HG03521 (cell line): ENCODE results near the gene EPB41L5.
"Not testable (repeated sequence)": the region's sequence is repeated elsewhere in the genome, so short reads cannot be mapped to it uniquely, and the experiment has no call there.

Experiments used
- ATAC-seq: cut with Tn5 transposase; IDR thresholded peaks from one replicate; pipeline ENCODE4 v1.9.1; 2021; ENCODE audit warnings: mild to moderate bottlenecking, moderate library complexity; ENCODE audit not compliant: unreplicated experiment

The EPB41L5 gene

DNA sequence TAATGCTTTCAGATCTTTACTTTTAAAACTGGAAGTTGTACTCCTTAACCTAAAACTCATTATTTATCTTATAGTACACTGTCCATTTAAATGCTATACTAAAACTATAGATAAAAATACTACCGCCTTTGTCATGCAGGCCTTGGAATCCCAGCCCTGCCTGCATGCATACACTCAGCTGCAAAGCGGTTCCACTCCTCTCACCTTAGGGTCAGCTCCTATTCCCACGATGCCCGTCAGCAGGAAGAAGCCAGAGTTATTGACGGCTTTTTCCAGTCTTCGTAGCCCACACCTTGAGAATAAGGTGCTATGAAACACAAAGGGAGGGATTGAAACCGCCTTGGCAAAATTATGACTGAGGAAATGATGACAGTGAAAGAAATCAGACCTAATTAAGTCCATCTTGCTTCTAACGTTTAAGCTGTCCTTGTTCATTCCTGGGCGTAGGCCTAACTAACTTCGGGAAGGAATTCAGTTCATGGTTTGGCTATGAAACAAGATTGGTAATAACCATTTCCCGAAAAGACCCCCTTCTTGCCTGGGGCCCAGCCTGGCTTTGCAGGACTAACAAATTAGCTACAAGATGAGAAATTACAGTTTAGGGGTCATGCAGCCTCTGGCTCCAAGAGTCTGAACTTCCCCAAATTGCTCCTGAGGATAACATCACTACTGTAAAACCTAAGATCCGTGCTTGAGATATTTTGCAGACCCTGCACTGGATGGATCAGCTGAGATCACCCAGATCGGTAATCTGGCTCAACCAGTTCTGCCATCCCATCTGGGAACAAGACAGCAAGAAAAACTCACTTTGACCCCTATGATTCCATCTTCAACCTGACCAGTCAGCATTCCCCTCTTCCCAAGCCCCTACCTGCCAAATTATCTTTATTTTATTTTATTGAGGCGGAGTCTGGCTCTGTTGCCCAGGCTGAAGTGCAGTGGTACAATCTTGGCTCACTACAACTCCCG is 17.1 kb downstream of the EPB41L5 start:
- ATAC-seq = no peak

DNA sequence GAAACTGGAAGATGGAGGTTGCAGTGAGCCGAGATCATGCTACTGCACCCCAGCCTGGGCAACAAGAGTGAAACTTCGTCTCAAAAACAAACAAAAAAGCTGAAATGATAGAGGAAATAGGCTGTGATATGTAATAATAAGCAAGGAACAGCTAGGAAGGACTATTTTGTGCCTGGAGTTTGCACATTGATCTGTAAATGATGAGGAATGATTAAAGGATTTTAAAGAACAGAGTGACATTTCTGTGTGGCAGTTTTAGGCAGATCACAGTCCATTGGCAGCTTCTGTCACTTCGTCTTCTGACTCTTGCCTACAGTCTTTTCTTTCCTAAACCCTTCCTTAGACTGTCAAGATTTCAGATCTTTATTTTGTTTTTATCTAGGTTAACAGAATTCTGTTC is 19.4 kb downstream of the EPB41L5 start:
- no peak for ATAC-seq

DNA sequence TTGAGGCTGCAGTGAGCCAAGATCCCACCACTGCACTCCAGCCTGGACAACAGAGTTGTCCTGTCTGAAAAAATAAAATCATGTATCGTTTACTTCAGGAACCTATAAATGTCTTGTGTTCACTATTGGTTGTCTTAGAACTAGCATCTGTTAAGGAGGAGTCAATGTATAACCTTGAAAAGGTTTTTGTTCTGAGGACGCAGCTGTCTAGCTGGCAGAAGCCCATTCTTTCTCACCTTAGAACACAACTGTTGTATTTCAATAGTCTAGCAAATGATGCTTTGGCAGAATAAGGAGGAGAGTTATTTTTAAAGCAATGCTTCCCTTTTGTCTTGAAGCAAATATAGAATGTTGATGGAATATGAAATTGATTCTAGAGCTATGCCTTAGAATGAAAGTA is 21.1 kb downstream of the EPB41L5 start:
- no peak for ATAC-seq

DNA sequence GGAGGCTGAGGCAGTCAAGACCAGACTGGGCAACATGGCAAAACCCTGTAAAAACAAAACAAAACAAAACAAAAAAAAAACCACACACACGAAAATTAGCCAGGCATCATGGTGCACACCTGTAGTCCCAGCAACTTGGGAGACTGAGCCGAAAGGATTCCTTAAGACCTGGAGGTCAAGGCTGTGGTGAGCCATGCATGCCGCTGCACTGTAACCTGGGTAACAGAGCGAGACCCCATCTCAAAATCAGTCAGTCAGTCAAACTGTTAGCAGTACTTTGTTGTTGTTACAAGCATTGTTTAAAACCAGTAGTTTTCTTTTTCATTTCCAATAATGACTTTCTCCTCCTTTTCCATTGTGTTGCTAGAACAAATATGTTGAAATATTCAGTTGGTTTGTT is 21.7 kb downstream of the EPB41L5 start:
- ATAC-seq = no peak

DNA sequence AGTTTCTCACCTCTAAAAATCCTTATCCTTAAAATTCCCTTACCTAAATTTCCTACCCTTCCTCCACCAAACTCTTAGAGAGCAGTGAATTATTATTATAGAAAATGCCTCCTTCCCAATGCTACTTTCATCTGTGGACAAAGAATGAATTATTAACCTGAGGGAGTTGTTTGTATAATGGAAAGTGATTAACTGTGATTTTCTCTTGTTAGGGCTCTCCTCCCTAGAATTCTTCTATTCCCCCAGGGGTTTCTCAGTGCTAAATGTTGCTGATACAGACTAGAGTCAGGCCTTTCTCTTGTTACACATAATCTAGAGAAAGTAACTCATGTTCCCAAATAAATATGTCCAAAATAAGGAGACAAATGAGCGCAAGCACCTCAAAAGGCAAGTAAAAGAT is 23.3 kb downstream of the EPB41L5 start:
- ATAC-seq = no peak

DNA sequence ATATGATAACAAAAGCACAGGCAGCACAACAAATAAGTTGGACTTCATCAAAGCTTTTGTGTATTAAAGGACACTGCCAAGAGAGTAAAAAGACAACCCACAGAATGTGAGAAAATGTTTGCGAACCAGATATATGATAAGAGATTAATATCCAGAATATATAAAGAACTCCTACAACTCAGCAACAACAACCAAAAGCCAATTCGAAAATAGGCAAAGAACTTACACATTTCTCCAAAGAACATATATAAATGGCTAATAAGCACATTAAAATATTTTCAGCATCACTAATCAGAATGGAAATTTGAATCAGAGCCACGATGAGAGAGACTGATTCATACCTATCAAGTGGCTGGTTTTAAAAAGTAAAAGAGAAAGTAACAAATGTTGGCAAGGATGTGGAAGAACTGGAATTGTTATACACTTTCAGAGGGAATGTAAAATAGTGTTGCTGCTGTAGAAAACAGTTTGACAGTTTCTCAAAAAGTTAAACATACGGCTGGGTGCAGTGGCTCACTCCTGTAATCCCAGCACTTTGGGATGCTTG is 25.2 kb downstream of the EPB41L5 start:
- ATAC-seq = no peak

DNA sequence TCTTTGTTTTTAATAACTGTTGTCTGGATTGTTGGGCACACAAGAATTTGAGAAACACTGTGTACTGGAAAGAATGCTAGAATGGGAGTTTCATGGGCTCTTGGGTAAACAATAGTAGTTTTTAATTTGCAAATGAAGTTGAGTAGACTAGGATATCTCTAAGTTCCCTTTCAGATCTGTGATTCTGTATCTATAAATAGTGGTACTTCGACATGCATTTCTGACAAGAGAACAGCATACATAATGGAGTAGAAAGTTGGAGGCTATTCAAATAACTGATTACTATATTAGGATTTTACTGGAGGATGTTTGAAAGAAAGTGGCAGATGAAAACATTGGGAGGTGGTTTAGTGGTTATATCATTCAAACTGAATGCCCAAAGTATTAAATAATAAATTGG is 29.5 kb downstream of the EPB41L5 start:
- no peak for ATAC-seq

DNA sequence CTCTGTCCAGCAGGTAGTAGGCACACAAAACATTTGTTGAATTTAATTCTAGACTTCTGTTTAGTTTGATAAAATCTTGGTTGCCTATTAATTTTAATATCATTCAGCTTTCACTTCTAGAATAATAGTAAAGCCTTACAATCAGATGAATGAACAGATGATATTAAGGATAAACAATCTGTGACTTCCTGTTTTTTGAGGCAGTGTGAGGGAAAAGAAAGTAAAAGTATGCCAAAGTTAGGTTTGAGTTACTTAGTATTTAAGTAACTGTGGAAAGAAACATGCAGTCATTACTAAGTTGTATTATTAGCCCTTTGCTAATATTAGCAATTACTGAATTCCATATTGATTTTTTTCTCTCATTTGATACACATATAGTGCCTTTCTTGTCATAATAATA is 31.5 kb downstream of the EPB41L5 start:
- ATAC-seq = no peak

DNA sequence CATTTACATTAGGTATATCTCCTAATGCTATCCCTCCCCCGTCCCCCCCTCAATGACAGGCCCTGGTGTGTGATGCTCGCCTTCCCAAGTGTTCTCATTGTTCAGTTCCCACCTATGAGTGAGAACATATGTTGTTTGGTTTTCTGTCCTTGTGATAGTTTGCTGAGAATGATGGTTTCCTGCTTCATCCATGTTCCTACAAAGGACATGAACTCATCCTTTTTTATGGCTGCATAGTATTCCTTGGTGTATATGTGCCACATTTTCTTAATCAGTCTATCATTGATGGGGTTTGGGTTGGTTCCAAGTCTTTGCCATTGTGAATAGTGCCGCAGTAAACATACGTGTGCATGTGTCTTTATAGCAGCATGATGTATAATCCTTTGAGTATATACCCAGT is 32.9 kb downstream of the EPB41L5 start:
- not testable (repeated sequence) for ATAC-seq

DNA sequence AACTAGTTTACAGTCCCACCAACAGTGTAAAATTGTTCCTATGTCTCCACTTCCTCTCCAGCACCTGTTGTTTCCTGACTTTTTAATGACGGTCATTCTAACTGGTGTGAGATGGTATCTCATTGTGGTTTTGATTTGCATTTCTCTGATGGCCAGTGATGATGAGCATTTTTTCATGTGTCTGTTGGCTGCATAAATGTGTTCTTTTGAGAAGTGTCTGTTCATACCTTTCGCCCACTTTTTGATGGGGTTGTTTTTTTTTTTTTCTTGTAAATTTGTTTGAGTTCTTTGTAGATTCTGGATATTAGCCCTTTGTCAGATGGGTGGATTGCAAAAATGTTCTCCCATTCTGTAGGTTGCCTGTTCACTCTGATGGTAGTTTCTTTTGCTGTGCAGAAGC is 33.4 kb downstream of the EPB41L5 start:
- ATAC-seq = not testable (repeated sequence)

DNA sequence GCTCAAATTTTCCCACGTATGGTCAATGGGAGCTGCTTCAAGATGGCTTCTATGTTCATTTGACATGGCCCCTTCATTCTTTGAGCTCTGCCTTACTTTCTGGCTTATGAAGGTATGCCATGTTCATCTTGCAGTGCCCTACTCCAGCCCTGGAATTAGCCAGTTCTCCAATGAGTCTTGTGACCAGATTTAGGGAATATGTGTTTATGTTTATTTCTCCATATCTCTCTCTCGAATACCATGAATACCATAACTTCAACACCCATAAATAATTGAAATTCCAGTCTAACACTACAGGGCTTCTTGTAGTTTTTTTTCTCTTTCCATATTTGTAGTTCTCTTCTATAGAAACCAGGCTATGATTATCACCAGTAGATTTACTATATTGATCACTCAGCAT is 39.7 kb downstream of the EPB41L5 start:
- ATAC-seq = no peak

DNA sequence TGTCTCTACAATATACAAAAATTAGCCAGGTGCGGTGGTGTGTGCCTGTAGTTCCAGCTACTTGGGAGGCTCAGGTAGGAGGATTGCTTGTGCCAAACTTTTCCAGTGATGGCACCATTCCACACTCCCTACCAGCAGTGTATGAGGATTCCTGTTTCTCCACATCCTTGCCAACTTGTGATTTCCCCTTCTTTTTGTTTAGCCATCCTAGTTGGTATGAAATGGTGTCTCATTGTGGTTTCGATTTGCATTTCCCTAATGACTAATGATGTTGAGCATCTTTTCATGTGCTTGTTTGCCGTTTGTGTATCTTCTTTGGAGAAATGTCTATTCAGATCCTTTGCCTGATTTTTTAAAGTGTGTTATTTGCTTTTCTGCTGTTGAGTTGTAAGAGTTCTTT is 41.0 kb downstream of the EPB41L5 start:
- ATAC-seq = no peak

DNA sequence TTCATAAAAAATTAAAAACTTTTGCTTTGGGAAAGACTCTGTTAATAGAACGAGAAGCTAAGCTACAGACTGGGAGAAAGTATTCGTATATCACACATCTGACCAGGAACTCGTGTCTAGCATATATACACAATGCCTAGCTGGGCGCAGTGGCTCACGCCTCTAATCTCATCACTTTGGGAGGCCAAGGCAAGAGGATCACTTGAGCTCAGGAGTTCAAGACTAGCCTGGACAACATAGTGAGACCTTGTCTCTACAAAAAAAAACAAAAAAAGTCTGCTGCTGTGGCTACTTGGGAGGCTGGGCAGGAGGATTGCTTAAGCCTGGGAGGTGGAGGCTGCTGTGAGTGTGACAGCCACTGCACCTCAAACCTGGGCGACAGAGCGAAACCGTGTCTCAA is 46.6 kb downstream of the EPB41L5 start:
- no peak for ATAC-seq

DNA sequence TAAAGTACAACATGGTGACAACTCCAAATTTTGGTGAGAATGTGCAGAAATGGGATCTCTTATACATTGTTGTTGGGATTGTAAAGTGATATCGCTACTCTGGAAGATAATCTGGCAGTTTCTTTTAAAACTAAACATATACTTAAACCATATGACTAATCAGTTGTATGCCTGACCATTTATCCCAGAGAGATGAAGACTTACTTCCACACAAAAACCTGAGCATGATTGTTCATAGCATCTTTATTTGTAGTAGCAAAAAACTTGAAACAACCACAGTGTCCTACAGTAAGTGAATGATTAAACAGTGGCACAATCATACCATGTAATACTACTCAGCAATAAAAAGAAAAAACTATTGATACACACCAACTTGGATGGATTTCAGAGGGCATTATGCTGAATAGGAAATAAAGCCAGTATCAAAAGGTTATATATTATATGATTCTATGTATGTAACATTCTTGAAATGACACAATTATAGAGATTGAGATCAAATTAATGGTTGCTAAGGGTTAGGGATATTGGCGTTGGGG is 47.3 kb downstream of the EPB41L5 start:
- no peak for ATAC-seq

DNA sequence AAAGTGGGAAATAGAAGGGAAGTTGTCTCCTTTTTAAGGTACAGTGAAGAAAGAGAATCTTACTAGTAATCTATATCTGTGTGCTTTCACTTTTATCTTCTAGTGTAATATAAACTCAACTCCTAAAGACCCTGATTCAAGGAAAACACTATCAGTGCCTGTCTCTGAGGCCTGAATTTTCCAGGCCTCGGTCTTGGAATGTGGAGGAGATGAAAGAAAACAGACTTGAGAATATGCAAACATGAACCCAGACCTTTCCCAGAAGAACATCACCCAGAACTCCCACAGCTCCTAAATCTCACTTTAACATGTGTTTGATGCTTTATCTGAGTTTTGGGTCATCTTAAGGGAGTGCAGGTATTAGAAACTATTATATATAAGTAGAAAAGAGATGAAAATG is 51.8 kb downstream of the EPB41L5 start:
- ATAC-seq = no peak

DNA sequence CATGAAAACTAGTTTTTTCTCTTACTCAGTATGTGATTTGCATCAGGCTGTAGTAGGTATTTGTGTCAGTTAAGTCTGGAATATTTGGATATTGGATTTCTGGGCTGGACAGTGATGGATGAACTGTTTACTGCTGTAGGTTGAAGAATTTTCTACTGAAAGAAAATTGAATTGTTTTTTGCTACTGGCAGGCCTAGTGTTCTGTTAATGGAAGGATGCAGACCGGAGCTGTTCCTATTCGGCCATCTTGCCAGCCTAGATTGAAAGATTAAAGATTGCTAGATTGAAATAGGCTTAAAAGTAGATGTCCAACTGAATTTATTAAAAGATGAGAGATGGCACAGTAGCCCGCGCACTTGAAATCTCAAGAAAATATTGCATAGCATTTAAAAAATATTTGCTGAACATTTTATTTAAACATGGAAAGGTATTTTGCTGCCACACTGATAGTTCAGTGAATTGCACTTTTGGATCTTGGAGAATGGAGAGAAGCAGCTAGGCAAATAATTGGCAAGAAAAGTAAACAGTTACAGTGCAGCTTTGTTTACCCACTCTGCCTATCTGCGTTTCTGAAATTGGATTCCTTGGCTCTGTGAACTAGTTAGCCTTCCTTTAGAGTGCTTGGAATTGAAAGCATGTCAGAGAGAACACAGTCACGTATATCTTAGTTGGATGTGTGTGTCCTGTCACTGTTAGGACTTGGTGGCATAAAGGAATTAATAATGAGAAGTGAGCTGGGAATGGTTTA is 54.1 kb downstream of the EPB41L5 start:
- no peak for ATAC-seq

DNA sequence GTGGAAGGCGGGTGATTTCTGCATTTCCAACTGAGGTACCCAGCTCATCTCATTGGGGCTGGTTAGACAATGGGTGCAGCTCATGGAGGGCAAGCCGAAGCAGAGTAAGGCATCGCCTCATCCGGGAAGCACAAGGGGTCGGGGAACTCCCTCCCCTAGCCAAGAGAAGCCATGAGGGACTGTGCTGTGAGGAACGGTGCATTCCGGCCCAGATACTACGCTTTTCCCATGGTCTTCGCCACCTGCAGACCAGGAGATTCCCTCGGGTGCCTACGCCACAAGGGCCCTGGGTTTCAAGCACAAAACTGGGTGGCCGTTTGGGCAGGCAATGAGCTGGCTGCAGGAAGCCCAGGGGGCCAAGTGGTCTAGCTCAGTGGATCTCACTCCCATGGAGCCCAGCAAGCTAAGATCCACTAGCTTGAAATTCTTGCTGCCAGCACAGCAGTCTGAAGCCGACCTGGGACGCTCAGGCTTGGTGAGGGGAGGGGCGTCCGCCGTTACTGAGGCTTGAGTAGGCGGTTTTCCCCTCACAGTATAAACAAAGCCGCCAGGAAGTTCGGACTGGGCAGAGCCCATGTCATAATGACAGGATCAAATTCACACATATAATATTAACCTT is 55.3 kb downstream of the EPB41L5 start:
- not testable (repeated sequence) for ATAC-seq

DNA sequence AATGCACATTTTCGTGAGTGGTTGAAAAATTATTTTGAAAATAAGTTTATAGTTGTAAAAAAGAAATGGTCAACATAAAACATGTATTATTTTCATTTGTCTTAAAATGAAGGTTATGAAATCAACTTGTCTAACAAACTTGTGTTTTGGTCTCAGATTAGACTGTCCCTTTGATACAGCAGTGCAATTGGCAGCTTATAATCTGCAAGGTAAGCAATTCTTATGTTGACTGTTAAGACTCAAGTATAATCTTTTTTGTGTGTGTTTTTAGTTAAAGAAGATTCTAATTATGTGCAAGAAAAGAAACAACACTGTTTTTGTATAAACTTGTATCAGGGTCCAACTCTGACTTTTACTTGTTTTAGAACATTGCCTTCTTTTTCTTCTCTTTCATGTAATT is 62.7 kb downstream of the EPB41L5 start:
- no peak for ATAC-seq

DNA sequence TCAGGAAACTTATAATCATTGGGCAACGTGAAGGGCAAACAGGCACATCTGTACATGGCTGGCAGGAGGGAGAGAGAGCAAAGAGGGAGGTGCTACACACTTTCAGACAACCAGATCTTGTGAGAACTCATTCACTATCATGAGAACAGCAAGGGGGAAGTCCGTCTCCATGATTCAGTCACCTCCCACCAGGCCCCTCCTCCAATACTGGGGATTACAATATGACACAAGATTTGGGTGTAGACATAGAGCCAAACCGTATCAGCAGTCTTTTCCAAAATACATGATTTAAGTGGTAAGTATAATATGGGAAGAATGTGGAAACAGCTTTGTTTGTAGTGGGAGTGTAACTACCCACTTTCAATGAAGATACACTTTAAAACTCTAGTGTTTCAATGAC is 65.0 kb downstream of the EPB41L5 start:
- no peak for ATAC-seq

DNA sequence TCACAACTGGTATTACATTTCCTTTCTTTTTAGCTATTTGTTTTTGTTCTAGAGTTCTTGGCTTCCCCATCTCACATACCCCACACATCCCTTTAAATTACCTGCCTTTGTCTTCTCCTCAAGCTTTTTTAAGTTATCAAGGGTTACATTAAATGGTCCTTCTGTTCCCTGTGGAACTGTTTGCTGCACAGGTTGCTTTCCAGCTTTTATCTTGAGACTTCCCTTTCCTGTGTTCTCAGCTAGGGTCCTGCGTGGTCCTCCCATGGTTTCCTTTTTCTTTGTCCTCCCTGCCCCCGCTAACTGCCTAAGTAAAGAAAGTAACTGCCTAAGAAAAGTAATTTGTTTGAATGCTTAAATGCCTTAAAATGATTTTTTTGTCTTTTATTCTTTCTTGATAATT is 66.8 kb downstream of the EPB41L5 start:
- no peak for ATAC-seq

DNA sequence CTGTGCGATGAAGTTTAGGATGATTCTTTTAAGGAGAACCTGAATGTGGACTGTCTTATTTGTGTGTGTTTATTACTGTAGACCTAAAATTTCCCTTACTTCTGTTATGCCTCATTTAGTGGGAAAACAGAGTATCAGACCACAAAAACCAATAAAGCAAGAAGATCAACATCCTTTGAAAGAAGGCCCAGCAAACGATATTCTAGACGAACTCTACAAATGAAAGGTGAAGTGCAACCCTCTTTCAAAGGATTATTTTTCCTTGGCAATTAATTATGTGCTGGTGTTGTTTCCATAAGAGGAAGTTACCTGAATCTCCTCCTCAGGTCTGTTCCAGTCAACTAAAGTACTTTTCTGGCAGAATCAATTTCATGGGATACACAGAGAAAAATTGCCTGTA is 78.6 kb downstream of the EPB41L5 start:
- no peak for ATAC-seq
